Frontal cortex (tissue), 4 donors: ENCODE data around the gene DSC2. TPM values are rescaled to one million over a fixed set of nuclear protein-coding genes. Genes with fewer than 3 reads are reported as not detected.
"Not testable (repeated sequence)": the region's sequence is repeated elsewhere in the genome, so short reads cannot be mapped to it uniquely, and the experiment has no call there.

Experiments
- DNase-seq, 2 donors: peaks; one replicate each; pipeline ENCODE4 v3.0.0; 2012; ENCODE audit warnings: low spot score in 2 of 2
- FAIRE-seq: peaks from 2 replicates; lab custom pipeline; 2012; peaks lifted over from hg19 to GRCh38; lab: Jason Lieb, UNC
- total RNA-seq: library from RNA; depleted of rRNA; stranded (reverse); fragments of >200 nt; gene quantifications from one replicate; pipeline ENCODE4 v1.2.3, GENCODE V29; 2014
- donor health status: control.
- donor health status: control.
- donor health status: control.

DSC2 gene
- 5.3 TPM for total RNA-seq

GRCh38 chr18:31102025-31102684 is at the start of gene DSC2:
Gene DSC2, minus strand, starts transcription at chr18:31102421. Its CDS starts 450 bp downstream, at chr18:31101971.
- peak; percentile 44 to 56 for DNase-seq
- no peak for FAIRE-seq

- FAIRE-seq, result no peak
- DNase-seq, result no peak
Measured at GRCh38 chr18:31149351-31149750, 47.1 kb upstream of the DSC2 start.

- no peak for DNase-seq
- no peak for FAIRE-seq
Measured at GRCh38 chr18:31148600-31148999, 46.4 kb upstream of the DSC2 start.

- no peak for DNase-seq
Measured at GRCh38 chr18:31146809-31147208, 44.6 kb upstream of the DSC2 start.

GRCh38 chr18:31143025-31143424 is 40.8 kb upstream of the DSC2 start:
- DNase-seq (no peak), FAIRE-seq (no peak)

More at GRCh38 chr18:31146809-31147208, 44.6 kb upstream of the DSC2 start:
- FAIRE-seq, result no peak

GRCh38 chr18:31138709-31139108 is 36.5 kb upstream of the DSC2 start:
- no peak for DNase-seq

GRCh38 chr18:31134988-31135529 is 32.8 kb upstream of the DSC2 start:
- DNase-seq, result no peak
- FAIRE-seq, result no peak

More at GRCh38 chr18:31138709-31139108, 36.5 kb upstream of the DSC2 start:
- FAIRE-seq, result peak; percentile 76

GRCh38 chr18:31129398-31130115 is 27.3 kb upstream of the DSC2 start:
- no peak for DNase-seq
- no peak for FAIRE-seq

- FAIRE-seq, result no peak
- no peak for DNase-seq
Measured at GRCh38 chr18:31125878-31126277, 23.7 kb upstream of the DSC2 start.

- DNase-seq, FAIRE-seq: not testable (repeated sequence)
Measured at GRCh38 chr18:31123125-31123524, 20.9 kb upstream of the DSC2 start.

- DNase-seq (no peak), FAIRE-seq (no peak)
Measured at GRCh38 chr18:31120594-31120993, 18.4 kb upstream of the DSC2 start.

GRCh38 chr18:31116853-31117595 is 14.8 kb upstream of the DSC2 start:
- DNase-seq, result no peak
- FAIRE-seq, result no peak

- no peak for DNase-seq
- no peak for FAIRE-seq
Measured at GRCh38 chr18:31112804-31113203, 10.6 kb upstream of the DSC2 start.

GRCh38 chr18:31105733-31106132 is 3.5 kb upstream of the DSC2 start:
- FAIRE-seq, result no peak
- no peak for DNase-seq

- FAIRE-seq (no peak), DNase-seq (no peak)
Measured at GRCh38 chr18:31104444-31104843, 2.2 kb upstream of the DSC2 start.

GRCh38 chr18:31103423-31103822 is 1.2 kb upstream of the DSC2 start:
- FAIRE-seq (no peak), DNase-seq (no peak)

GRCh38 chr18:31102941-31103340 is 720 bp upstream of the DSC2 start:
- FAIRE-seq (no peak), DNase-seq (no peak)

GRCh38 chr18:31101183-31102024 is 817 bp downstream of the DSC2 start:
- DNase-seq (peak; percentile 37 to 52), FAIRE-seq (no peak)

GRCh38 chr18:31100436-31101182 is 1.6 kb downstream of the DSC2 start:
- FAIRE-seq (no peak), DNase-seq (no peak)
